NCI-H1417 (cell line): ENCODE measurements around the gene PKHD1.

Source experiments
- DNase-seq, 3 experiments: peaks; one replicate each; lab custom pipeline; 2025; lab: John Stamatoyannopoulos, UW

PKHD1 gene

DNA sequence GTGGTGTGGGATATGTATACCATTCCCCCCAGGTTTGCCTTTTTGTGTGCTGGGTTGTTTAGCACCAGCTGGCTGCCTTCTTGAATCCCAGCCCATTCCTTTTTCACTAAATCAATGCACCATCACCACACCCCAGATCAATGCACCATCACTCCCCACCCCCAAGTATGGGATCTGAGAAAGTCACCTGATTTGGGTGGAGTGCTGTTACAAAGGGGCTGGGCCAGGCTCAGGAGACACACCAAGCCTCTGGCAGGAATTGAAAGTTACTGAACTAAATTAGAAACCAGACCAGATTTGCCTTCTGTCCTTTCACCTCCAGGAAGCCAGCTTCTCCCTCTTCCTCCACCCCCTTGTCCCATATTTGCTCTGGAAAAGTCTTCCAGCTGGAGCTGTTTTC lies 19.6 kb upstream of the PKHD1 start:
- DNase-seq: no peak

DNA sequence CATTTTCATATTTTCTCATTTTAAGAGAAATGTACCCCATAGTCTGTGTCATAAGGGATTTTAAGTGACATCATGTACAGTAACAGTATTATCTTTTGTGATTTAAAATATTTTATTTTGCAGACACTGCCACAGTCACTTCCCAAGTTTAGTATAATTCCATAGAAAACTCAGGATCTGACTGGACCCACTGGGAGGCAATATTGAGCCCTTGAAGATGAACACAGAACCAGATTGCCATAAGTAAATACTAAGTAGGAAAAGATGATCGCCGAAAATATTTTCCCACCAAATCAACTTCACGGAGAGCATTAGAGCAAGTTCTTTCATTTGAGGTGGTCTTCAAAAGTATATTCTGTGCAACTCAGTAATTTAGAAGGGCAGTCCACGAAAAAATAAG lies 17.6 kb upstream of the PKHD1 start:
- DNase-seq: no peak

DNA sequence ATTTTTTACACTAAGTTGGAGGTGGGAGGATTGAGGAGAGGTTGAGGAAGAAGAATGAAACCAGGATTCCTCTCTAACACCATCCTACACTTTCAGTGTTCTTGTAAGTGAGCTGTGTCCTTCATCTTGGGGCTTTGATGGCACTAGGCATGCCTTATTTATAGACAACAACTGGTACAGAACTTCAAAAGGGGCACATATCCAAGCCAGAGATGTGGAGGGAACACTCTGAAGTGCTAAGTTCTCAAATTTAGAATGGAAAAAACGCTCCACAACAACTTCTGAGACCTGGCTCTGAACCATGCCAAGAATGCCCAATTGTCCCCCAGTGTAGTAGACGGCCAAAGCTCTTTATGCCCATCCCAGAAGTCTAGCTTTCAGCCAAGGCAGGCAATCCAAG lies 16.2 kb upstream of the PKHD1 start:
- DNase-seq: no peak

DNA sequence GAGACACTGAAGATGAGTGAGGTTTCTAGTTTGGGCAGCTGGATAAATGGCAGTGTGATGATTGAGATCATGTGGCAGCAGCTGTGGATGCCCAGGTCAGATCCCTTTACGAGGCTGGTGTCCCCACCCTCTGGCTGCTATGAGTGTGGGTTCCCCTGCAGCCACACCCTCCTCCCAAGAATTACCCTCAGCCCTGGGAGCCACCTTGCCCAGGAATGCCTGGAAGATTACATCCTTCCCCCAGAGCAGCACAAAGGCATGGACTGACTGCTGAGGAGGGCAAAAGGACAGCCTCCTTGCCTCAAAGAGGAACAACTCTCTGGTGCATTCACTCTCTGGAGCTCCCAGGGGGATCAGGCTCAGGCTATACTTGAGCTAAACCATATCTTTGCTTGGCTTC lies 15.0 kb upstream of the PKHD1 start:
- DNase-seq: no peak

- peak in 1 of 3 experiments; percentile 3 for DNase-seq
Measured at GRCh38 chr6:52098721-52099120, 11.3 kb upstream of the PKHD1 start.

DNA sequence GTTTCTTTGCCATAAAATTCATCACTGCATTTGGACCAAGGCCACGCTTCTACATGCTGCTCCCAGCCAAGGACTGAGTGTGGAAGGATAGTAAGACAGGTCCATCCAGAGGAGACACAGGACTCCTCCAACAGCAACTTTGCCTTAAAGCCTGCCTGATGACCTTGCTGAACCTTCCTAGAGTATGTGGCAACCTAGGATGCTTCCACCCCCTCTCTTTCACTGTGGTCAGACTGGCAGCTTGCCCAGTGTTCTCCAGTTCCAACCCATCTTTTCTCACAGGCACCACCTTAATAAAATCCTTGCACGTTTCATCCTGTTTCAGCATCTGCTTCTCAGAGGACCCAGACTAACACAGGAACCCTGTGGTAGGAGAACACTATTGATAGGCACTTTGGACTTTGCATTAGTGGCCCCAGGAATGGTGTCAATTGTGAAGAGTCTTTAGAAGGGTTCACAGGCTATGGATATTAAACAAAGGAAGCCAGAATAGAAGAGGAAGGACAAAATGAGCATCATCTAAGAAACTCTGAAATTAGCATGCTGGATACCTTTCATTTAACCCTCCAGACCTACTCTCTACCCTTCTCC lies 2.4 kb upstream of the PKHD1 start:
- DNase-seq: no peak

- no peak for DNase-seq
Measured at GRCh38 chr6:52086741-52087140, 672 bp downstream of the PKHD1 start.

DNA sequence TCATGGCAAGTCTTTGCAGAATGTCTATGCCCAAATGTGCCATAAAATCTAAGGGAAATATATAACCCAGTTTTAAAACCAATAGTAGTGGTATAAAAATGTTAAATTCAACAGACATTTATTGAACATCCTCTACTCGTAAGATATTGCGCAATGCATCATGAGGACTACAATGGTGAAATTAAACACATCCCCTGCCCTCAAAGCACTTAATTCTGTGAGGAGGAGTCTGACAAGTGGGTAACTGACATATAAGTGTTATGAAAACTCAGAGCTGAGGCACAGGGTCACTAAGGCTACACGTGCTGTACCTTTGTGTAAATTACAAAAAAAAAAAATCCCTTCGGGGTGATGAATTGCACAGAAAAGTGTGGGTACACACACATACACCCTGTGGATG lies 6.2 kb downstream of the PKHD1 start:
- no peak for DNase-seq

GRCh38 chr6:52077961-52078625 lies 9.3 kb downstream of the PKHD1 start:
- DNase-seq: no peak

GRCh38 chr6:52077180-52077884 lies 10.1 kb downstream of the PKHD1 start:
- no peak for DNase-seq

DNA sequence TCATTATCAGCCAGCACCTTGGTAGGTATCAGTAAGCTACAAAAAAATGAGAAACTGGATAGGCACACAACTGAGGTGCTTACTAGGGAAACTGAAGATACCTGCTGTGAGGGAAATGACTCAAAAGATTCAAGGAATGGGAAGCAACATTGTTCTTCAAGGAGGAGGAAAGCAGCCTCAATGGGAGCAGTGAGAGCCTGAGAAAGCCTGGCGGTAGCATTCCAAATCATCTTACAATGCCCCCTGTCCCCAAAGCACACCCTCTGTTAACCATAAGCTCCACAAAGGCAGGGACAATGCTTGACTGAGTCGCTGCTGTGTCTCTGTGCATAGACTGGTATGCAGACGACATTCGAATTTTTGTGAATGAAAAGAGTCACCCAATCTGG lies 10.6 kb downstream of the PKHD1 start:
- DNase-seq: no peak

DNA sequence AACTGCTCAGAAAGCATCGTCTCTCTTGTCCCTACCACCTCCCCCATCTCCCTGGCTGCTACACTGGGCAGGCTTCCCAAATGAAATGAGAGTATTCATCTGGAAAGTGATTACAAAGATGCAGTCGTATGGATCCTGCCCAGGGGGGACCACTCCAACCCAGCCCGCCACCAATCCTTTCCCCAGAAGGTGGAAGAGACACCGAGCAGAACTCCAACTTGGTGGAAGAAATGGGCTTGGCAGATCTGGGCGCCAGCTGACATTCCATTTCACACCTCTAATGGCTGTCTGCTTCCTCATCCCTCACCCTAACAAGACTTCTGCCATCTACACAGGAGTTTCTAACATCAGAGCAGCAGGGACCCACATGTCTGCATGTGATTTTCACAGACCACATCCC lies 12.7 kb downstream of the PKHD1 start:
- DNase-seq: no peak

GRCh38 chr6:52074155-52074554 lies 13.3 kb downstream of the PKHD1 start:
- DNase-seq: no peak

- DNase-seq: no peak
Measured at GRCh38 chr6:52065621-52066020, 21.8 kb downstream of the PKHD1 start.

DNA sequence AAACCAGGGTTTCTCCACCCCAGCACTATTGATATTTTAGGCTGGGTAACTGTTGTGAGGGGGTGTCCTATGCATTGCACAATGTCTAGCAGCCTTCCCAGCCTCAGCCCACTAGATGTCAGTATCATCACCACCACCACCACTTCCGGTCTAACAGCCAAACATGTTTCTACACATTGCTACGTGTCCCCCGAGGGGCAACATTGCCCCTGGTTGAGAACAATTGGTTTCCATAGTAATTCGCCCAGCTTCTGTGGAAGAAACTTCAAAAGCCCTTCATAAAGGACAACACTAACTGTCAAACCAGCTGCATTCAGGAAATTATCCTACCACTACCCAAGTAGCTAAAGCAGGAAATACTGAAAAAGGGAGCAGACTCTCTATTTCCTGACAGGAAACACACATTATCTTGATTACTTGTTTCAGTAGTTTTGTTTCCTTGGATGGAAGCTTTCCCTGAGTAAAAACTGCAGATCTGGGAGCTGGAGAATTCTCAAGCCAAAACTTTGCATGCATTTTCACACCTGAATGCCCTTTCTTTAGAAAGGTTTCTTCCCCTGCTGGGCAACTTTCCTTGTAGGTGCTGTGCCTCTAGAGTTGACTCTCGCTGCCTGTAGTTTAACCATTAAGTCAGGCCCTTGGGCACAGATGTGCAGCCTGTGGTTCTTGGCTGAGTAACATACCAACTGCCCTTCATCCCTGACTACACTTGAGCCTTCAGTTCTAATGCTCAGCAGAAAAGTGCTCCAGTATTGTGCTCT lies 23.6 kb downstream of the PKHD1 start:
- DNase-seq: peak in 2 of 3 experiments; percentile 23 to 57

DNA sequence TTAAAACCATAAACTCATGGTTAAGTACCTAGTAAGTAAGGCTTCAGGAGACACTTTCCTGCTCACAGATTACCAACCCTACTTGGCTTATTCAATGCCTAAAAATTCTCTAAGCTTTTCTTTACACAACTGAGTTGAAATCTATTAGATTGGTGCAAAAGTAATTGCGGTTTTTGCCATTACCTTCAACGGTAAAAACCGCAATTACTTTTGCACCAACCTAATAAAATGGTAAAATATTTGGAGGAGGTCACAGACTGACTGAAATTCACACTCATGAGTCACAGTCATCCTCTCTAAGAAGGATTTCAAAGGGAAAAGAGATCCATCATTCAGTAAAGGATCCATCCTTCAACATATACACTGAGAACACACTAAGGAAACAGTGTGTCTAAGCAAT lies 25.9 kb downstream of the PKHD1 start:
- DNase-seq: no peak

- DNase-seq: no peak
Measured at GRCh38 chr6:52059821-52060220, 27.6 kb downstream of the PKHD1 start.

DNA sequence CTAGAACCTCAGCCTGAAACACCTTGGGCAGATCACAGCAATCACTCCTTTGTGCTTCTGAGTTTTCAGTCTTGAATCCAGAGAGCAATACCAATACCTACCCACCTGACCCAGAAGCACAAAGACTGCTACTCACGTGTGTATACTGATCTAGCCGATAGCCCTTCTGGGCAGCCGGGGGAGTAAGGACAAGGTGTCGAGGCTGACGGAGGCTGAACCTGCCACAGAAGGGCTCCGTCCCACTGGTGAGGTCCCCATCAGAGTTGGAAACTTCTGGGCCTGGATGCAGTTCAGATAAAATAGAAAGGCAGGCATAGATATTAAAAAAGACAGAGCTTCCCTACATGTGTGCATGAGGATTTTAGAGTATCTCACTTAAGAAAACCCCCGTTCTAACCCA lies 32.0 kb downstream of the PKHD1 start:
- DNase-seq: no peak

GRCh38 chr6:52053038-52053695 lies 34.2 kb downstream of the PKHD1 start:
- DNase-seq: no peak

GRCh38 chr6:52050051-52050405 lies 37.4 kb downstream of the PKHD1 start:
- no peak for DNase-seq

DNA sequence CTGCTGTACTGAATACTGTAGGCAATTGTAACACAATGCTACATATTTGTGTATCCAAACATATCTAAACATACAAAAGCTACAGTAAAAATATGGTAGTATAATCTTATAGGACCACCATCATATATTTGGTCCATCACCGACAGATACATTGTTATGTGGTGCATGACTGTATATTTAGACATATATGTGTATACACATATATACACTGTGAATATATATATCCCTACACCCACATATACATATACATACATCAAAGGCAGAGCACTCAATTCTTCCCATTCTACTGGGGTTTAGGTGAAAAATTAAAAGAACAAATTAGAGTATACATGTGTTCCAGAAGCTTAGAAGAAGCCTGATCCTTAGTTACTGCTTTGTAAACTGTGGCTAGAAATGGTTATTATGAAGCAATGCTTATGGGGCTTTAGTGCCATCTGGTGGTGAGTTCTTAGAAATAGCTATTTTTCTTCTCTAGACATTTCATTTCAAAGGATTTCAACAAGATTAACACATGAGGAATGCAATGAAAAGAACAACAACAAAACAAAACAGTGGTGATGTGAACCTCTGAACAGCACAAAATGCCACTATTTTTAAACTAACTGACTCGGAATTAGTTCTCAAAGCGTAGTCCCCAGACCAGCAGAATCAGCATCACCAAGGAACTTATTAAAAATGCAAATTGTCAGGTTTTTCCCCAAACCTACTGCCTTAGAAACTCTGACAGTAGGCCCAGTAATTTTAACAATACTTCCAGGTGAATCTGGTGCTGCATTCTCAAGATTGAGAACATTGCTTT lies 38.0 kb downstream of the PKHD1 start:
- peak; percentile 9 to 75 (median 27) for DNase-seq

- DNase-seq: no peak
Measured at GRCh38 chr6:52046456-52046855, 41.0 kb downstream of the PKHD1 start.
